Calu3 (cell line): ENCODE data around the gene RABGAP1. TPM values are rescaled to one million over a fixed set of nuclear protein-coding genes. Genes with fewer than 3 reads are reported as not detected.

Experiments
- BruUV-seq: library from RNA; stranded (reverse); fragments of 400-500 nt; replicated peaks from 2 replicates; lab custom pipeline; 2021; lab: Mats Ljungman, UMichigan
- CTCF ChIA-PET: fragments of 300-600 bp; sonication (Branson Sonifier 250); formaldehyde crosslinking; loops from one replicate; lab custom pipeline; 2022; ENCODE audit warnings: antibody characterized with exemption; lab: Charles Lee
- DNase-seq: peaks from one replicate; pipeline ENCODE4 v3.0.0; 2022
- H3K27ac Mint-ChIP-seq: one replicate; pipeline ENCODE4 v1.8.0; 2022; ENCODE audit warnings: mixed read lengths; ENCODE audit not compliant: unreplicated experiment
- H3K27me3 Mint-ChIP-seq: one replicate; pipeline ENCODE4 v1.8.0; 2022; ENCODE audit warnings: mixed read lengths; ENCODE audit not compliant: unreplicated experiment
- H3K36me3 Mint-ChIP-seq: one replicate; pipeline ENCODE4 v1.8.0; 2022; ENCODE audit warnings: mild to moderate bottlenecking, moderate library complexity, mixed read lengths; ENCODE audit not compliant: insufficient read depth, unreplicated experiment
- H3K4me1 Mint-ChIP-seq: one replicate; pipeline ENCODE4 v1.8.0; 2022; ENCODE audit warnings: mild to moderate bottlenecking, low read depth, mixed read lengths; ENCODE audit not compliant: unreplicated experiment
- H3K4me3 Mint-ChIP-seq: one replicate; pipeline ENCODE4 v1.8.0; 2022; ENCODE audit warnings: mild to moderate bottlenecking, low read depth, moderate library complexity, mixed read lengths; ENCODE audit not compliant: unreplicated experiment
- H3K9me3 Mint-ChIP-seq: one replicate; pipeline ENCODE4 v1.8.0; 2022; ENCODE audit warnings: low read depth, mixed read lengths; ENCODE audit not compliant: unreplicated experiment
- CTCF ChIP-seq: fragments of 200-600 bp; IDR thresholded peaks from one replicate; pipeline ENCODE4 v1.8.0; 2022; ENCODE audit warnings: antibody characterized with exemption; ENCODE audit not compliant: unreplicated experiment
- intact Hi-C: fragments of 100-400 bp; cut with micrococcal nuclease; formaldehyde crosslinking; loops from one replicate; pipeline ENCODE4 v1.10.0; 2022; ENCODE audit not compliant: unreplicated experiment
- total RNA-seq: library from RNA; stranded (reverse); gene quantifications from 2 replicates; pipeline ENCODE4 v1.2.3, GENCODE V29; 2022

Gene RABGAP1
- total RNA-seq, 1 experiment from 2014 or later: 57.9 TPM

GRCh38 chr9:122975196-122975595, 34.4 kb downstream of the RABGAP1 start:
- BruUV-seq: no TSS peak
- H3K4me1 Mint-ChIP-seq: no peaks in the 10 kb centered on the region
- no peak overlapping the region for H3K27ac Mint-ChIP-seq
- CTCF ChIA-PET: no interaction called here
- no peaks in the 10 kb centered on the region for H3K9me3 Mint-ChIP-seq
- intact Hi-C loops: no loop called here
- no peak for TF ChIP-seq CTCF
- no peak for DNase-seq
- H3K36me3 Mint-ChIP-seq: peaks cover 4% of the 10 kb centered on the region
- no peak overlapping the region for H3K4me3 Mint-ChIP-seq
- no peaks in the 10 kb centered on the region for H3K27me3 Mint-ChIP-seq

GRCh38 chr9:122978601-122979000, 37.8 kb downstream of the RABGAP1 start:
- intact Hi-C loops: no loop called here
- no peaks in the 10 kb centered on the region for H3K9me3 Mint-ChIP-seq
- no peak for DNase-seq
- no TSS peak for BruUV-seq
- H3K36me3 Mint-ChIP-seq: peaks cover 4% of the 10 kb centered on the region
- CTCF ChIA-PET: no interaction called here
- no peaks in the 10 kb centered on the region for H3K4me1 Mint-ChIP-seq
- H3K4me3 Mint-ChIP-seq: no peak overlapping the region
- no peaks in the 10 kb centered on the region for H3K27me3 Mint-ChIP-seq
- TF ChIP-seq CTCF: no peak
- no peak overlapping the region for H3K27ac Mint-ChIP-seq

- no peaks in the 10 kb centered on the region for H3K4me1 Mint-ChIP-seq
- BruUV-seq: no TSS peak
- no peak for TF ChIP-seq CTCF
- H3K36me3 Mint-ChIP-seq: peaks cover 7% of the 10 kb centered on the region
- CTCF ChIA-PET: no interaction called here
- no peaks in the 10 kb centered on the region for H3K27me3 Mint-ChIP-seq
- intact Hi-C loops: no loop called here
- no peak overlapping the region for H3K4me3 Mint-ChIP-seq
- H3K27ac Mint-ChIP-seq: no peak overlapping the region
- DNase-seq: no peak
- H3K9me3 Mint-ChIP-seq: no peaks in the 10 kb centered on the region
Measured at GRCh38 chr9:122986010-122986409, 45.2 kb downstream of the RABGAP1 start.

GRCh38 chr9:122988141-122988540, 47.3 kb downstream of the RABGAP1 start:
- no peak for DNase-seq
- no peak overlapping the region for H3K4me3 Mint-ChIP-seq
- no peaks in the 10 kb centered on the region for H3K4me1 Mint-ChIP-seq
- intact Hi-C loops: no loop called here
- no peak for TF ChIP-seq CTCF
- H3K9me3 Mint-ChIP-seq: no peaks in the 10 kb centered on the region
- CTCF ChIA-PET: no interaction called here
- no TSS peak for BruUV-seq
- H3K27me3 Mint-ChIP-seq: no peaks in the 10 kb centered on the region
- H3K36me3 Mint-ChIP-seq: peaks cover 7% of the 10 kb centered on the region
- no peak overlapping the region for H3K27ac Mint-ChIP-seq
